GM18508 (cell line): ENCODE measurements around the gene DCST1.

Experiments used
- ATAC-seq: cut with Tn5 transposase; IDR thresholded peaks from one replicate; pipeline ENCODE4 v1.9.1; 2021; ENCODE audit warnings: moderate number of reproducible peaks; ENCODE audit not compliant: insufficient read depth, unreplicated experiment

The DCST1 gene

GRCh38 chr1:155012026-155012546 is 21.5 kb upstream of the DCST1 start:
- ATAC-seq = no peak

DNA sequence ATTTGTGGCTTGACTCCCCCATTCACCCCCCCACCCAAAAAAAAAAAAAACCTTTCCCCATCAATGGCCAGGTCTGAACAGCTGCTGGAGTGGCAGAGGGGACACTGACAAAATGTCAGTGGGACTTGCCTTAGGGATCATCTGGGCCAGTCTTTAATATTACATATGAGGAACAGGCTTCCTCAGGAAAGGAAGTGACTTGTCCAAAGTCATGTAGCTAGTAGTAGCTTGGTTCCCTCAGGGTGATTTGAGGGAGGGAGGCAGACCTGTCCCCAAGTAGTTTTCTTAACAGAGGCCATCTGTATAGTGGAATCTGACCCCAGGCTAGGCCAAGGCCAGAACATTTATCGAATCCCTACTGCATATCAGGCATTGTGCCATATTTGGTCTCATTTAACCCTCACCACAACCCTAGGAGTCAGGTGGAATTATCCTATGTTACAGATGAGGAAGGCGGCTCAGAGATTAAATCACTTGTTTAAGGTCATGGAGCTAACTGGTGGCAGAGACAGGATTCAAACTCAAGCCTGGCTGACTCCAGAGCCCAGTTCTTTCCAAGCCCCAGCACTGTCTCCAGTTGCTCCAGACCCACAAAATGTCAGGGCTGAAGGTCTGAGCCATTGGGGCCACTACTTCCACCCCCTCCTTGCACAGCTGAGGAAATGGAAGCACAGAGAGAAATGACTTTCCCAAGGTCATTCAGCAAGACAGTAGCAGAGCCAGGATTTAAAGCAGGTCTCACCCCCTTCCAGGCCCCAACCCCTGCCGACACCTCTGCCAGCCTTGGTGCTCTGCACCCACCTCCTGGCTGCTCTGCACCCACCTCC is 20.6 kb upstream of the DCST1 start:
- no peak for ATAC-seq

DNA sequence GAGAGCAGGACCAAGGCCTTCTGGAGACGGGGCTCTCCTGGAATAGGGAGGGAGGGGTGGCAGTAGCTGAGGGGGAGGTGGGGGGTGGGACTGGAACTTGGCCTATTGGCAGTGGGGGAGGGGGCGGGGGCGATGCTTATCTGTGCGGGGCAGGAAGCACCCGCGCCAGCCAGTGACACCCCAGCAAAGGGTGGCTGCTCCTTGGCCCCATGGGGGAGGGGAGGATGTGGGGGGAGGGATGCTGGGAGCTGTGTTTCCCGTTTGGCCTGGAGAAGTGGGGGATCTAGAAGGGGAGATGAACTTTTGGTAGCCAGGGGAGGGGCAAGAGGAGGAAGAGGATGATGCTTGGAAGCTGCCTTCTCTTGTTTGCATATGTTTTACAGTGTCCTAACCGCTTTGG is 20.0 kb upstream of the DCST1 start:
- ATAC-seq = no peak

DNA sequence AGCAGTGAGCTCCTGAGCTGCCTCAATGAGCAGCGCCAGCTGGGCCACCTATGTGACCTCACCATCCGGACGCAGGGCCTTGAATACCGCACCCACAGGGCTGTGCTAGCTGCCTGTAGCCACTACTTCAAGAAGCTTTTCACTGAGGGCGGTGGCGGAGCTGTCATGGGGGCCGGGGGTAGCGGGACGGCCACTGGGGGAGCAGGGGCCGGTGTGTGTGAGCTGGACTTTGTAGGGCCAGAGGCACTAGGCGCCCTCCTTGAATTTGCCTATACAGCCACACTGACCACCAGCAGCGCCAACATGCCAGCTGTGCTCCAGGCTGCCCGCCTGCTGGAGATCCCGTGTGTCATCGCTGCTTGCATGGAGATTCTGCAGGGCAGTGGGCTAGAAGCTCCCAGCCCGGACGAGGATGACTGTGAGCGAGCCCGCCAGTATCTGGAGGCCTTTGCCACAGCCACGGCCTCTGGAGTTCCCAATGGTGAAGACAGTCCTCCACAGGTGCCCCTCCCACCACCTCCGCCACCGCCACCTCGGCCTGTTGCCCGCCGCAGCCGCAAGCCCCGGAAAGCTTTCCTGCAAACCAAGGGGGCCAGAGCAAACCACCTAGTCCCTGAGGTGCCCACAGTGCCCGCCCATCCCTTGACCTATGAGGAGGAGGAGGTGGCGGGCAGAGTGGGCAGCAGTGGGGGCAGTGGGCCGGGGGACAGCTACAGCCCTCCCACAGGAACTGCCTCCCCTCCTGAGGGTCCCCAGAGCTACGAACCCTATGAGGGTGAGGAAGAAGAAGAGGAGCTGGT is 18.7 kb upstream of the DCST1 start:
- ATAC-seq = no peak

DNA sequence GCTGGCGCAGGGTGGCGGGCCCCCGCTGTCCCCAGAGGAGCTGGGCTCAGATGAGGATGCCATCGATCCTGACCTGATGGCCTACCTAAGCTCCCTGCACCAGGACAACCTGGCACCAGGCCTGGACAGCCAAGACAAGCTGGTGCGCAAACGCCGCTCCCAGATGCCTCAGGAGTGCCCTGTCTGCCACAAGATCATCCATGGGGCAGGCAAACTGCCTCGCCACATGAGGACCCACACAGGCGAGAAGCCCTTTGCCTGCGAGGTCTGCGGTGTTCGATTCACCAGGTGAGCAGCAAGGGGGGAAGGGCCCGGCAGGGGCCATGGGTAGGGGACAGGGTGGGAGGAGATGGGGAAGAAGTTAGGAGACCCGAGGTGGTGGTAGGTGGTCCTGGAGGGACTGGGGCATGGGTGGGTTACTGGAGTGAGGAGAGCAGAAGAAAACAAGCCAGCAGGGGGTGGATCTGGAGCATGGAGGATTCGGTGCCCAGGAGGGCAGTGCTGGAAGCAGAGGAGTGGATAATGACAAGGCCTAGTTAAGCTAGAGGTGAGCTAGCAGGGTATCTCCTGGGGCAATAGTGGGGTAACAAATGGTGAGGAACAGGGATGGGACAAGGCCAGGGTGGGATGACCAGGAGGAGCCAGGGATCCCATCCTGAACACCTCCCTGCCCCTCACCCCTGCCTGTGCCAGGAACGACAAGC is 17.9 kb upstream of the DCST1 start:
- ATAC-seq = no peak

GRCh38 chr1:155016231-155016831 is 17.3 kb upstream of the DCST1 start:
- ATAC-seq = no peak

DNA sequence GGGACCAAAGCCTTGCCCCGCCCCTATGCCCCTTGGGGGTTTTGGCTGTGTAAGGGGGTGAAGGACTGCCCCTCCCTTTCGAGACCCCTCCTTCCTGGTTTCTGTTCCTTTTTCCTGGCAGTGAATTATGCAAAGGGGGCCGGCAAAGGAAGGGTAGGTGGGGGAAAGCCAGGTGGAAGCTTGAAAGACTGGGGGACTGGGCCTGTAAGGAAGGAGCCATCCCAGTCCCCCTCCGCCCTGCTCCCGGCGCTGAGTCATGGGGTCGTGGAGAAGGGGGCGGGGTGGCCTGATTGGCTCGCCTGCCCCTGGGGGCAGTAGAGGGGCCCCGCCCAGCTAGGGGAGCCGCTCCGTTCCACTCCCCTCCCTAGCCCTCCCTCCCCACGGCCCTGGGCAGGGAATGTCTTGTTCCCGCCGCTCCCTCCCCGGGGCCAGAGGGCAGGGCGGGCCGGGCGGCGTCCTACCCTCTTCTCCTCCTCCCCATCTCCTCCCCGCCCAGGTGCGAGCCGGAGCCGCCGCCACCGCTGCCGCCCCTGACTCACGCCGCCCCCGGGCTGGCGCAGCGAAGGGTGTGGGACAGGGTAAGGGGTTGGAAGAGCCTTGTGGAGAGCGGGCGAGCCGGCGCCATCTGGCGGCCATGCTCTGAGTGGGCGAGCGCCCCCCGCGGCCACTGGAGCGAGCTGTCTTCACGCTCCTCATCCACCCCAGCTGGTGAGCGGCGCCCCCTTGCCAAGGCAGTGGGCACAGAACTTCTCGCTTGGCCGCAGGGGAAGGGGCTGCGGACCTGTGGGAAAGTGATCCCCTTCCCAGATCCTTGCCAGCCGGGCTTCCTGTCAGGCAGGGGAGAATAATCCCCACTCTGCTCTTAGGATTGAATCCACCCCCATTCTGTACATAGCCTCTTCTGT is 16.3 kb upstream of the DCST1 start:
- ATAC-seq = no peak

DNA sequence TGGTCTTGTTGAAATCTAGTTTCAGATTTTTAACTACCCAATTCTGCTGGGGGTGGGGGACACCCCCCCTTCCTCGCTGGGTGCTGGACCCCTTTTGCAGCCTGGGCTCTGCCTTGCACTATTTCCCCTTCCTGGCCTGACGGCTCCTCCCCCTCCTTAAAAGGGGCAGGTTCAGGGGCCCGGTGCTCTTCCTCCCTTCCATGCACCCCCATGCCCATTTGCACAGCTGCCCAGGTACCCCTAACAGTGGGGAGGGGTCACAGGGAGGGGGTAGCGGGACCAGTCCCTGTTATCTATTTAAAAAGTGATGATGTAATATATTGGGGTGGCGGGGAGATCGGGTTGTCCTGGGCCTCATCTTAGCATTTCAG is 15.7 kb upstream of the DCST1 start:
- no peak for ATAC-seq

DNA sequence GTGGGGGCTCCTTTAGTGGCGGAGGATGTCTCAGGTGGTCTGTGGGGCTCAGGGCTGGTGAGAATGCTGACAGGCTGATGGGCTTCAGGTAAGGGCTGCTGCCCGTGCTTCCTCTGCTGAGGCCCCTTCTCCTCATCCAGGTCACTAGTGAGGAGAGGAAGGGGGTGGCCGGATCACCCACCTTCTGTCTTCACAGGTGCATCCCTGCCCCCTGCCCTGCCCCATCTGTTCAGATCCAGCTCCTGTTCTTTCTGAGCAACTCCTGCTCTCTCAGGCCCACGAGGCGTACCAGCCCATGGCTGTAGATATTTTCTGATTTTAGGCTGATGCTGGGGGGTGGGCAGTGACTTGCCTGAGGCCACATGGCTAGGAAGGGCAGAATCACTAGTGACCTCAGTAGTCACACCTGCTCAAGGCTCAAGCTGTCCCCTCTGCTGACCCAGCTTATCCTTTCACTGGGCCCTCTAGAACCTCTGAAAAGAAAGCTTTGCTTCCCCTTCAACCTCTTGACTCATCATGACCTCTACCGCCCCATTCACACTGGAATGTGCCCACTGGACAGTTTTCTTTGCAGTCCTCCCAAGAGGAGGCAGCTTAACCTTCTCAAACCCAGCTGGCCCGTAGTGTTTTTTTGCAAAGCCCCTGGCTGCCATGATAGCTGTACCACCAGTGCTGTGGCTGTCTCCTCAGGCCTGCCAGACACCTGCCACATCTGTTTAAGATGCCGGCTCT is 14.8 kb upstream of the DCST1 start:
- no peak for ATAC-seq

DNA sequence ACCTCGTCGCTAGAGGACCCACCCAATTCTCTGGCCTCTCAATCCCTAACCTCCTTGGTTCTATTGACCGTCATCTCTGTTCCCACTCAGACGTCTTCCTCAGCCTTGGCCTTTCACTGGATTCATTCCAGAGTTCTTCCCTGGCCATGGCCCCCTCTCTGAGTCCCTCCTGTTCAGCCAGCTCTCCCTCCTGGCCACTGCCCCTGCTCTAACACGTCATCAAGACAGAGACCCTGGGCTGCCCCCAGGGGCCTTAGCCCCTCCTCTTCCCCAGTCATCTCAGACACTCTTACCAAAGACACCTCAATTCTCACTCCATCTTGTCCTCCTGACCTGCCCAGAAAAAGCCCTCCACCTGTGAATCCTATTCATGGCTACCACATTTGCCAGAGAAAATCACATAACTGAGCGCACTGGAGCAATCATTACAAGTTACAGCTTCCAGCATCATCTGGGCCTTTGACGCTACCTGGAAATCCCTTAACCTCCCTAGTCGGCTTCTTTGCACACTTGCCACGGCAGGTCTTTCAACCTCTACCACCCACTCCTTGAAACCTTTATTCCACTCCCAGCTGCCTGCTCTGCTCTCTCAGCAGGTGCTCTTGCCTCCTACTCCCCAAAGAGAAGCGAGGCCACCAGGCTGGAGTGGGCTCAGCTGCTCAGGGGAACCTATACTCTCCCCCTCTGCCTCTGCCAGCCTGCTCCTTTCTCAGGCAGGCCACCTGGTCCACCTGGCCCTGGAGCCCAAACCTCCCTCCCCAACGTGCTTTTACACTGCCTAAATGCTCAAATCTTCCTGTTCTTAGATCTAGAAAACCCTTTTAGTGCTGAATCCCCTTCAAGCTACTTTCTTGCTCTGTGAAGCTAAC is 14.0 kb upstream of the DCST1 start:
- no peak for ATAC-seq

GRCh38 chr1:155022136-155022926 is 11.3 kb upstream of the DCST1 start:
- ATAC-seq = no peak

DNA sequence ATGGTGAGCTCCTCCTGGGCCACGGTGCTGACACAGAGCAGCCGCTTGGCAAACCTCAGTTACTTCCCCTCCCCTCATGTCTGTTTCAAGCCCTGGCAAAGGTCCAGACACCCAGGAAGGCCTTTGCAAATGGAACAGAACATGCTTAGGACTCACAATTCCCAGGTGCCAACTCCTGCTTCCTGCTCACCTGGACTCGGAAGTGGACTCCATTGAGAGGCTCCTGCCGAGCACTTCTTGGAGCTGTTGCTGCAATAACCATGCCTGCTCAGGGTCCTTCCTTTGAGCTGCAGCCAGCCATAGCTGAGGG is 10.7 kb upstream of the DCST1 start:
- ATAC-seq = no peak

DNA sequence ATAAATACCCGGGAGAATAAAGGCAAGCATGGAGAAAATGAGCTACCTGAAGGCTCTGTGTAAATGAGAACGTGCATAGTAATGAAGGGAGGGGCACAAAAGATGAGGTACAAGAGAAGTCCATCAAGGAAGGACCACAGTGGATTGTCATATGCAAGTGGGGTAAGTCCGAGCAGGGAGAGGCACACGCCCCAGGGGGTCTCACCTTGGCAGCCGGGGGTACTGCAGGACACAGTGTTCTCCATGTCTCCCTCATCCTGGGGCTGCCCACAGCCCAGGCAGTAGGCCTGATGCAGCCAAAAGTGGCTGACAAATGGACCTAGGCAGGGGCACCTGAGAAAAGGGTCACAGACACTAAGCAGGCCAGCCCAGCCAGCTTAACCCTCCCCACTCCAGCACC is 10.0 kb upstream of the DCST1 start:
- no peak for ATAC-seq

GRCh38 chr1:155024315-155024714 is 9.3 kb upstream of the DCST1 start:
- no peak for ATAC-seq

GRCh38 chr1:155026154-155026553 is 7.5 kb upstream of the DCST1 start:
- ATAC-seq = no peak

GRCh38 chr1:155026588-155026987 is 7.0 kb upstream of the DCST1 start:
- no peak for ATAC-seq

DNA sequence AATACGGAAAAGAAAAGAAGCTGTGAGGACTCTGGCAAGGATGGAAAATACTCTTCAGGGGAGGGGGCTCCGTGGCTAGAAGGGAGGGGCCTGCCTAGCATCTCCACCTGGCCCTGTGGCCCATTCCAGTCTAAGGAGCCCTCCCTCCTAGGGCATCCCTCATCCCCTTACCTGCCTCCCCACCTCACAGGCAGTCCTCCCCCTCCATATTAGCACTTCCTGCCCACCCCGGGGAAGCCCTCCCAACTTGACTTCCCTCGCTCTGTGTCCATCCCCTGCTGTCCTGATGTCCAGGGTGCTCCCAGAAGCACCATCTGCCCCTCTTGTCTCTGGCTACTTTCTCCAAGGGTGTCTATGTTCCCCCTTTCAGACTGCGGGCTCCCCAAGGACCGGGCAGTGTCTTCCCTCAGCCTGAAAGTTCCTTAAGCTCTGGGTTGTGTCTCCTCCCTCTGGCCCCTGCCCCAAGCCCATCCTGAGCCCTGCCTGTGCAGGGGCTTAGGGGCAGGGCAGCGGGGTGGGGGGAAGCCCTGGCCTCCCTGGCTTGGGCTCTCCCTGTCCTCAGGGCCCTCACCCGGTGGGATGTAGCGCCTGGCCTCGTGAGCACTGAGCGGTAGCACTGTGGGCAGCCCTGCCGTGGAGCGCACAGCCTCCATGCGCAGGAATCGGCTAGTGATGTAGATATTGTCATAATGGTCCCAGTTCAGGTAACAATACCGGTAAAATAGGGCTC is 3.9 kb upstream of the DCST1 start:
- no peak for ATAC-seq
